ENCODE measurements around the gene ARSK.

The ARSK gene

DNA sequence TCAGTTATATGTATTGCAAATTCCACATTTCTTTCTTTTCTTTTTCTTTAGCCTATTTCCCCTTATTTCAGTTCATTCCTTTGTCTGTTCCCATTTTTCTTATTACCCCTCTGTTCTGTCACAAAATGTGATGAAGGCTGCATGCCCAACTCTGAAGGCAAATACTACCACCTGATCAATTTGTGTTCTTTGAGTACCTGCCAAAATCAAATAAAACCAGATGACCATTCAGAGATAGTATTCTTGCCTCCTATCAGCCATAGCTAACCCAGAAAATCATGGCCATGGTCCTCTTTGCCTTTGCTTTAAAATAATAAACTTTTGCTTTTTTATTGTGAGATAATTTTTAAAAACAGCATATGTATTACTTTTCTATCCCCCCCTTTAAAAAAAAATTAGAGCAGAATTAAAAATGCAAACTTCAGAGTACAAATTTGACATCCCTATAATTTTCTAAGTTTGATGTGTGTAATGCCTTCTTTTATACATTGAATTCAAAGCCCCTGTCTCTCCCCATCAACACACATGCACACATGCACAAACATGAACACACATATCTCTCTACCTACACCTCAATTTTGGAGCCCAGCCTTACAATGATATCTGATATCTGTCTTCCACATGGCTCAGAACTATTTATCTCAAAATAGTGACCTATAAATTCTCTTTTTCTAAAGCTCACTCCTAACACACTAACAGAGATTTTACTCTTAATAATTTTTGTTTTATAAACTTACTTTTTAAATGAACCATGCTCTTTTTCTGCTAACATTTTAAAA is 95.1 kb downstream of the ARSK start:
- no peak for DNase-seq

DNA sequence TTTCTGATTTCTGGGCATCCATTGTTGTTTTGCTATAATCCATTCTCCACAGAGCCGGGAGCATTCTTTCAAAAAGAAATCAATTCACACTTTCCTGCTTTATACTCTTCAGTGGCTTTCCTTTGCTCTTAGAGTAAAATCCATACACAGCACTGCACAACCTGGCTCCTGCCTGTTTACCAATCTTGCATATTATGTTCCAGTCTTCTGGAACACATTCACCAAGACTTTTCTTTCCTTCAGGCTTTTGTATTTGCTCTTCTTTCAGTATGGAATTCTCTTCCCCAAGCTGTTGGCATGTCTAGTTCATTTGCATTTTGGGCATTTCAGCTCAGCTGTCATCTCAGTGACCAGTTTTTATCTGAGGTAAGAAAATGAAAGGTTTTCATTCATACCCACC is 97.9 kb downstream of the ARSK start:
- no peak for DNase-seq

DNA sequence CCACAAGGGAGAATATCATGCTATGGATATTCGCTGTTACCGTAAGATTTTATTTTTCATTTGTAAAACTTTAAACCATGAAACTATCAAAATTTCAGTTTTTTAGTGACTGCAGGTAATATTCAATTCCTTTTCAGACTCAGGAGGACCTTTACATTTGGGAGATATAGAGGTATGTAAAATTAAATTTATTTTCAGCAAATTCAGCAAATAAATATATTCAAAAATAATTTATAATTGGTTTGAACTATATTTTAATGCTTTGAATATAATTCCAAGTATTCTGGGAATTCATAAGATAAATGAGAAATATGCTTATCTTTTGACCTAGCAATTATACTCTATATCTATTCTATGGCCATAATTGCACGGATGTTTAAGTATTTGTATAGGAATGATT is 99.3 kb downstream of the ARSK start:
- DNase-seq: no peak
